ENCODE results near the gene SCYL1.

GRCh38 chr11:65585396-65586246 lies 60.7 kb downstream of the SCYL1 start:
- TF ChIP-seq POLR2AphosphoS5 (IDR thresholded peaks at IDR 0.05; ENCODE audit: low read depth, low read length) (no peak), POLR2A (IDR thresholded peaks at IDR 0.05; ENCODE audit: low read depth, low read length) (no peak), SPI1 (IDR thresholded peaks at IDR 0.05; ENCODE audit: low read depth, low read length) (no peak)
